GM15510 (cell line): ENCODE measurements around the gene TMED8.

ENCODE experiments used
- POLR2A ChIP-seq: IDR thresholded peaks from 3 replicates; pipeline ENCODE4 v1.6.1; 2011; ENCODE audit warnings: borderline replicate concordance; ENCODE audit not compliant: insufficient read length; ENCODE audit errors: extremely low read depth

Gene TMED8

DNA sequence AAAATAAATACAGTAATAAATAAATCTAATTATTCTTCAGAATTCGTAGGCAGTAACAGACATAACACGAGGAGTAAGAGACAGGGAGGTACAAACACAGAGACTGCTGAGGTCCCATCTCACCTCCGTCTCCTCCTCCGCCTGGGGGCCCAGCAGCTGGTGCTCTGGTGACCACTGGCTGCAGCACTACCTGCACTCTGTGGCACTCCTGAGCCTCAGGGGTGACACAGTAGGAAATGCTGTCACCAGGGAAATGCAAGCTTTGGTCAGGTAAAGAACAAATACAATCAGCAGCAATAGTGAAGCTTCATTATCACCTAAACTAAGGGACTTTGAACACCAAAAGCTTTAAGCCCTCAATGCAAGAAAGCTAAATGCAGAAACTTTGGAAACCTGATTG is 36.5 kb downstream of the TMED8 start:
- TF ChIP-seq POLR2A, result no peak

DNA sequence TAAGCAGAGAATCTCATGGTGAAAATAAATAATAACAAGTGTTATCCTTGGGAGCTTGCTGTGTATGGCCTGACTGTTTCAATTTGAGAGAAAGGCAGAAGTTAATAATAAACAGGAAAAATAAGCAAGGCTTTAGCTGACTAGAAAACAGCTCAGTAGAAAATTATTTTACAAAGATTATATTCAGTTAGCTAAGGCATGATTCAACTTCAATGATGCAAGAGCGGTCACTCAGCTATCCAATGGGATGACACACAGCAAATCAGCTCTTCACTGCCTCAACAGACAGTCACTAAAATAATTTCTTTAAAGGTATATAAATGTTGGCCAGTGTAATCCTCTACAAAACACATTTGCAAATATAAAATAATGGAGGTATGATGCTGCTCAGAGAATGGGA is 37.5 kb downstream of the TMED8 start:
- no peak for TF ChIP-seq POLR2A

DNA sequence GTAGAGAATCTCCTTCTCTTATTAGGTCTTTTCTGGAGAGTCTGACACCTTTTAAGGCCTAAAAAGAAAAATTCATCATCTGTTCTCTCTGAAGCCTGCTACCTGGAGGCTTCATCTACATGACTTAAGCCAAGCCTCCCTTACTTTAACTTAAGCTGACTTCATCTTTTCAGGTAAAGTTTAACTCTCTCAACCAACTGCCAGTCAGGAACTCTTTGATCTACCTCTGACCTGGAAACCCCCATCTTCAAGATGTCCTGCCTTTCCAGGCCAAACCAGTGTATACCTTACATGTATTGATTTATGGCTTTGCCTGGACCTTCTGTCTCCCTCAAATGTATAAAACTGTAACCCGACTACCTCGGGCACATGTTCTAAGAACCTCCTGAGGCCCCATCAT is 38.6 kb downstream of the TMED8 start:
- no peak for TF ChIP-seq POLR2A

DNA sequence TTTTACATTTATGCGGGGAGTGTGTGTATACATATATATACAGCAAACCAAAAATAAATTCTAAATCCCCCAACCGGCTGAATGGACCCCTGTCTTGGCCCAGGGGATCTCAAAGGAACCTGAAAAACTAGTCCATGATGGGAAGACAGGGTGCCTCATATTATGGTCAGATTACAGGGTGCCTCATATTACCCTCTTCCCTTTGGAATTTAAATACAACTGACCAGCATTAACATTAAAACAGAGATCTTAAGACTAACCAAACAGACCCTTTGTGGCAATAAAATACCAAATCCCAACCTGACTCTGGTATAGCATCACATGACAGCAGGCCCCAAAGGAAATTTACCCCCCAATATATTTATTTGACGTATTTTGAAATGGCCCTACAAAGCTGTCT is 39.0 kb downstream of the TMED8 start:
- no peak for TF ChIP-seq POLR2A

DNA sequence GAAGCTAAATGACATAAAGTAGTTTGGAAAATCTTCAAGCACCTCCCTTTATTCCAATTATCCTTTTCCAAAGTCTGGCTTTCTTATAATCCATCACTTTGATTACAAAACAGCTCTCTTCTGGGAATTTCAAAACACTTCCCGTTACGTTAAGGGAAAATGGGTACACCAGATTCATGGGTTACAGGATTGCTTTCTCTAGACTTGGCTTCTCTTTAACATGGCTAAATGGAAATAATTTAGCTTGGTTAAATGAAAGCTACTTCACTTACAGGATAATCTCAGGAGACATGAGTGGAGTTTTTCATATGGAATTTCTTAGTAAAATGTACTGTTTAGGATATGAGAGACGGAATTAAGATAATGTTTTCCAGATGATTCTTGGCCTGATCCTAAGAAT is 41.3 kb downstream of the TMED8 start:
- TF ChIP-seq POLR2A, result no peak

DNA sequence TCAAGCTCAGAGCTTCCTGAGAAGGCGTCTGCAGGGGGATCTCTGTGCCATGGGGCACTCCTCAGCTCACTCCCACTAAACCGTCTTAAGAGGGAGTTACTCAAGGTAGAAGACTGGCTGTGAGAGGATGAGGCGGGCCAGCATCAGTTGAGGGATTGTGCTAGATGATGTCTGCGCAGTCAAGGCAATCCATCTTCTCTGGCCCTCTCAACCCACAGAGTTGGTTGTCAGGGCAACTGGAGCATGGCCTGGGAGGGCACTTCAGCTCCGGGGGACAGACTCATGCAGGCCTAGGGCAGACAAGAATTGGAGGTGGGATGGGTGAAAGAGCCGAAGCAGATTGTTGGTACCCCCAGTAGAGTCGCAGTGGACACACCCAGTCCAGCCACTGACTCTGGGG is 47.0 kb downstream of the TMED8 start:
- no peak for TF ChIP-seq POLR2A

DNA sequence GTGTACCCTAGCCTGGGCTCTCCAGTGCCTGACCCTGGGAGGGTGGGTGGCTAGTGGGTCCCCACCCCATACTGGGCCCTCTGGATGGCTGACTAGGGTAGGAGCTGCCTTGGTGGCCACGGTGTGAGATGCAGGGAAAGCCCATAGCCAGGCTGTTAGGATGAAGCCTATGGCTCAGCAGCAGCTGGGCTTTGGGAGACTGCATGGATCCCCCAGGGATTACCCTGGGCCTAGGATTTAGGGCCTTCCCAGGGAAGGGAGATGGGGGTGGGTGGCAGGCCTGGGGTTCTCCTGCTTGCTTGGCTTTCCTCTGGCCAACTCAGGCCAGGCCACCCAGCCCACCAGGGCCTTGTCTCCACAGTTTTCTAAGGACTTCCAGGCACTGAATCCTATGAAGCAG is 49.8 kb downstream of the TMED8 start:
- TF ChIP-seq POLR2A, result no peak

DNA sequence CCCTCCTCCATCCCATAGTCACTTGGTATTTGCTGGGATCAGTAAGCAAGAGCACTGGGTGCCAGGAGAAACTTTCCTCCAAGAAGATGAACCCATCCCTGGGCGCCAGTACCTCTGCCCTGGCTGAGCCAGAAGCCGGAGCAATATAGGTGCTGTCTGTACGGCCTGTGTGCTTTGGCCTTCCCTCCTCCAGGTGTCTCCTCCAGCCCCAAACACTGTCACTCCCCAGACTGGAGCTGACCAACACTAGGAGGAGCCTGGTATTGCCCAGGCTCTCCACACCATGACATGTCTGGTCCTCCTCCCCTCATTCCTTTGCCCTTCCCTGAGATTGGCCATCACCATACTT is 51.2 kb downstream of the TMED8 start:
- no peak for TF ChIP-seq POLR2A

DNA sequence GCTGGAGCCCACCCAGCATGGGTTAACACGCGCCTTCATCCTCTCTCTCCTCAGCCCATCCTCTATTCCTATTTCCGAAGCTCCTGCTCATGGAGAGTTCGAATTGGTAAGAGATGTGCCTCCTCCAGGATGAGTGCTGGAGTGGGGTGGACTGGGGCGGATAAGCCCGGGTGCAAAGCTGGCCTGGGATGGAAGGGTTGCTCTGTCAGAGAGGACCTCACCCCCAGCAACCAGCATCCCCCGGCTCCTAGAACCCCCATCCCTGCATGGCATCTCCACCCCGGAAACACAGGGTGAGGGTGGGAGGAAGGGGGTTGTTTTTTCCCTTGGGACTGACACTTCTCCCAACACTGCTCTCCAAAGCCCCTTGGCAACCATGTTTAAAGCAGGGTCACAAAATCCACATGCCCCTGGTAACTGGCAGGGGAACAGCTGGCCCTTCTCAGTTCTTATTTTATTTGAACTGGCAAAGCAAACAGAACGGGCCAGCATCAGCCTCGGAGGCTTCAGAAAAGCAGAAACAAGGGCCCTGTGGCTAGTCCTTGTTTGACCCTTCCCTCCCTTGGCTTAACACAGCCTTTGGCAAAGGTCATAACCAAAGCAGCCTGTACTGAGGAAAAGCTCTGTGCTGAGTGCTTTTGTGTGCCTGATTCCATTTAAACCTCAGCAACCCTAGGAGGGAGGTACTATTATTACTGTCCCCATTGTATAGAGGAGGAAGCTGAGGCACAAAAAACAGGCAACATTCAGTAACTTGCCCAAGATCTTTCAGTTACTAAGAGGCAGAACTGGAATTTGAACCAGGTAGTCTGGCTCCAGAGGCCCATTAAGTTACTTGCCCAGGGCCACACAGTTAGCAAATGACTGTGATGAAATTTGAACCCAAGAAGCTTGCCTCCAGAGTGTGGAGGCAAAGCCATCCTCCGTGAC is 51.8 kb downstream of the TMED8 start:
- no peak for TF ChIP-seq POLR2A

DNA sequence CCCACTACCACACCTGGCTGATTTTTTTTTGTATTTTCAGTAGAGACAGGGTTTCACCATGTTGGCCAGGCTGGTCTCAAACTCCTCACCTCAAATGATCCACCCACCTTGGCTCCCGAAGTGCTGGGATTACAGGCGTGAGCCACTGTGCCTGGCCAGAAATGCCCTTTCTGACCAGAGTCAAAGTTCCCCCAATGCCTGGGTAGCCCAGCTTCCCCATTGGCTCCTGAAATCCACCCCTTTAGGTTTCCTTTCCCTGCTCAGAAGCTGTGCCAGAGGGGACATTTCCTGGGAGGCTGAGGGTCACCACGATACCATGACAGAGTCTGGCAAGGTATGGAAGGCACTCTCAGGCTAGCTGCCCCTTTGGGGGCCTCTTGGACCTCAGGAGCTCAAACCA is 52.6 kb downstream of the TMED8 start:
- TF ChIP-seq POLR2A, result no peak

DNA sequence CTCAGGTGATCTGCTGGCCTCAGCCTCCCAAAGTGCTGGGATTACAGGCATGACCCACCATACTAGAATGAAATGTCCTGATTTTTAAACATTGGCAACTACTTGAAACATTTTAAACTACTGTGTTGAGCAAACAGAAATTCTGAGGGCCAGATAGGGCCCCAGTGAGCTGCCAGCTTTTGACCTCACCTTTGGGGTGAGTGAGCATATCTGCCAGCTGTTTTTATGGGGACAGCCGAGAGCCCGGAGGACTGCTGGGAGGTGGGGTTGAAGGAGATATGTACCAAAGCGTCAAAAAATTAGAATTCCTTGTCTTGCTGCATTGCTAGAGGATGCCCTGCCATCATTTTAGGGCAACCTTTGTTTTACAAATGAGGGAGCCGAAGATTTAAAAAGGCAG is 53.3 kb downstream of the TMED8 start:
- TF ChIP-seq POLR2A, result no peak

DNA sequence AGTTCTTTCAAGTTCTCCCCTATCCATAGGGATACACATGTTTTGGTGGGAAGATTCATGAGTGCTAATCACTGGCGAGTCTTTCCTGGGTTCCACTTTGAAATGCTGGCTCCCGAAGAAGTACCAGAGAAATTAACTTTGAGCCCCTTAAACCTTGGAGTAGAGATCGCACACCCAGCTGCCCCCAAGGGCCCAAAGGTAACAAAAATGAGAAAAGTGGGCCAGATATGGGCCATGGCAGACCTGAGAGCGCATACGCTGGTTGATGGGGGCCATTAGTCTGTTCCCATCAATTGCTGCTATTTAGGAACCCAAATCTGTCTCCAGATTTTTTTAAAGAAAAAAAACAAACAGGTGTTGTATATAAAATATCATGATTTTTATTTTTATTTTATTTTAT is 53.9 kb downstream of the TMED8 start:
- no peak for TF ChIP-seq POLR2A

DNA sequence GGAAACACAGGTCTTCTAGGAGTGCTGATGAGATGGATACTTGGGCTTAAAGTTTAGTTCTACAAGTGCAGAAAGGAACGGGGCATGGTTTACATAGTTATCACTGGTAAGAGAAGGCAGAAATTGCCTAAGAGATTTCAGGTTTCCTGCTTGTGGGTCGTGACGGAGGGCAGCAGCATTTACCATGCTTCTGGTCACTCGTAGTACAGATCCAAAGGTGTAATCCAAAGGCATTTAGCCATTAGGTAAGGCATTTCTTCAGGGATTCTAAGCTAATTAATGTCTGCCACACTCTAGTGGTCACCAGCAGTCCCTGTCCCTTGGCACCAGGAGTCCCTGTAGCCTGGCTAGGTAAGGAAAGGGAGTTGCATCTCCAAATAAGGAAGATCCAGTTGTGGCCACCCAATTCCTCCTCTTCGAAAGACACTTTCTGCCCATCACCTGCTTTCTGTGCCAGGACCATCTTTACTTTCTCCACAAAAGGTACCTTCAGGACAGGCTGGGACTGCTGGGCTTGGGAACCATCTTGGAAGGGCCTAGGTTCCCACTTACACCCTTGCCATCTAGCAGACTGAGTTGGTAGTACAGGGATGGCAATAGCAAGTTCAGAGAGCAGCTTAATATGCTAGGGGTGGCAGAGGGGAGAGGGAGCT is 54.5 kb downstream of the TMED8 start:
- no peak for TF ChIP-seq POLR2A

DNA sequence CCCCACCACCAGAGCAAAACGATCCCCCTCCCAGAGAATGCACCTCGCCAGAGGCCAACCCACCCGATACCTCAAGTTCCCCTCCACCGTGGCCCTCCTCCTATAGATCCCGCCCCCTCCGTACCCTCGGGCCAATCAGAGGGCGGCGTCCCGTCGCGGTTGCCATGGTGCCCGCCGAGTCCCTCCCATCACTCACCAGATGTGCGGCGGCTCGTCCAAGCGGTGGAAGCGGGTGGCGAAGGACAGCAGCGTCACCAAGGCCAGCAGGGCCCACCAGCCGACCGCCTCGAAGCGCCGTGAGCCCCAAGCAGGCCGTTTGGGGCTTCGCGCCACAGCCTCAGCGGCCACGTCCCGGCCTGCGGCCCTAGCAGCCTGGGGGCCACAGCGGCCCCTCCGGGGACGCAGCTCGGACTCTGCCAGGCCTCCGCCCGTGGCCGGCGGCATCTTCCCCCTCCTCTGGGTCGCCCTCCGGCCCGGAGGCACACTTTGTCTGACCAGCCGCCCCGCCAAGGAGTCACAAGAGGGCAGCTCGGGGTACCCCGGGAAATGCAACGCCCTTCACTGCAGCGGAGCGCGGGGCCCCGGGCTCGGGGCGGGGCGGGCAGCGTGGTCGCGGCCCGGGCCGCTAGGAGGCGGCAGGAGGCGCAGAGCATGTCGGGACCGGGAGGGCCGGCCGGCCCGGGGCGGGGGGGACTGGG is 56.5 kb downstream of the TMED8 start, which contains the start of gene POMT2:
Gene POMT2, minus strand, starts transcription at position 646 of the 698 bp plus-strand sequence. Its CDS starts 202 bp downstream, at position 444.
- peak; percentile 49 for TF ChIP-seq POLR2A

DNA sequence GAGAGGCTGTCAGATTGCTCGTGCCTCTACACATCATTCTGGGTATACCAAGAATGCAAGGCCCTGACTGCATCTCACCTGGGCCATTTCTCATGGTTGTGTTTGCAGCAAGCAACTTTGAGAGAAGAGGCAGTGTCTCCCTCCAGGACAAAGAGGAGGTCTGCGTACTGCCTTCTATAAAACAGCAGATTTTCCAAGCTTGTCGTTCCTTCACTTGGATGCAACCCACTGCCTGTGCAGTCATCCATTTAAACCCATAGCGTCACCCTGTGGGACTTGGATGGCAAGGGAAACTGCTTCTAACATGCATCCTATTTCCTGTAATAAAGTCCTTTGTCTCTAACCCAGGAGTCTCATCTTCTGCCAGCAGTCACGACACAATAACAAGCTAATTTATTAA is 57.5 kb downstream of the TMED8 start:
- no peak for TF ChIP-seq POLR2A
